Naive thymus-derived CD4-positive, alpha-beta T cell (primary cell): ENCODE measurements around the gene TEPSIN. TPM values are rescaled to one million over a fixed set of nuclear protein-coding genes. Genes with fewer than 3 reads are reported as not detected.

Source experiments
- ATAC-seq: fragments of 150-1000 bp; cut with Tn5 transposase; 2 replicates; pipeline ENCODE4 v1.10.0; 2021; ENCODE audit warnings: mild to moderate bottlenecking, moderate library complexity
- CTCF ChIA-PET: fragments of 350-600 bp; sonication (Branson Sonifier 250); formaldehyde crosslinking; loops from one replicate; lab custom pipeline; 2021; ENCODE audit warnings: antibody characterized with exemption; lab: Charles Lee
- POLR2A ChIA-PET: fragments of 350-600 bp; sonication (Branson Sonifier 250); formaldehyde crosslinking; loops from one replicate; lab custom pipeline; 2021; ENCODE audit warnings: antibody characterized with exemption, inconsistent platforms; lab: Charles Lee
- DNase-seq, 9 donors: peaks; one replicate each; pipeline versions ENCODE4 v3.0.0 to v3.0.0-alpha.2; 2020 to 2022; ENCODE audit warnings: mixed read lengths in 1 of 9
- H3K27ac ChIP-seq: one replicate; pipeline ENCODE4 v1.7.0; 2013; ENCODE audit warnings: mild to moderate bottlenecking, low read depth, low read length, moderate library complexity
- H3K27me3 ChIP-seq, 2 donors: one replicate each; pipeline ENCODE4 v1.7.0; 2013; ENCODE audit warnings: low read length in 2 of 2, mild to moderate bottlenecking in 2 of 2, moderate library complexity in 2 of 2; ENCODE audit not compliant: control insufficient read depth in 2 of 2, insufficient read depth in 2 of 2
- H3K36me3 ChIP-seq, 3 experiments: 1 replicate in 2 of 3; 2 replicates in 1 of 3; pipeline ENCODE4 v1.7.0; 2013; ENCODE audit warnings: low read length in 3 of 3, mild to moderate bottlenecking in 3 of 3, moderate library complexity in 1 of 3; ENCODE audit not compliant: insufficient read depth in 3 of 3, control insufficient read depth in 2 of 3
- H3K4me1 ChIP-seq, 2 donors: one replicate each; pipeline ENCODE4 v1.7.0; 2013; ENCODE audit warnings: low read length in 2 of 2, mild to moderate bottlenecking in 2 of 2, moderate library complexity in 1 of 2; ENCODE audit not compliant: control insufficient read depth in 2 of 2, insufficient read depth in 2 of 2
- H3K4me3 ChIP-seq: 2 replicates; pipeline ENCODE4 v1.7.0; 2013; ENCODE audit warnings: mild to moderate bottlenecking, low read length
- H3K9me3 ChIP-seq, 3 experiments: 1 replicate in 2 of 3; 2 replicates in 1 of 3; pipeline ENCODE4 v1.7.0; 2013; ENCODE audit warnings: low read length in 3 of 3; ENCODE audit not compliant: control insufficient read depth in 2 of 3
- H3K27ac Mint-ChIP-seq, 9 donors: one replicate each; pipeline ENCODE4 v1.8.0; 2020 to 2022; ENCODE audit warnings: mixed read lengths in 9 of 9, mild to moderate bottlenecking in 8 of 9, moderate library complexity in 5 of 9, inconsistent platforms in 2 of 9
- H3K27me3 Mint-ChIP-seq, 5 donors: one replicate each; pipeline ENCODE4 v1.8.0; 2021 to 2022; ENCODE audit warnings: mixed read lengths in 5 of 5, mild to moderate bottlenecking in 1 of 5
- H3K36me3 Mint-ChIP-seq, 5 donors: one replicate each; pipeline ENCODE4 v1.8.0; 2020 to 2022; ENCODE audit warnings: mixed read lengths in 5 of 5, mild to moderate bottlenecking in 3 of 5, inconsistent platforms in 1 of 5
- H3K4me1 Mint-ChIP-seq, 7 donors: one replicate each; pipeline ENCODE4 v1.8.0; 2020 to 2022; ENCODE audit warnings: mixed read lengths in 7 of 7, mild to moderate bottlenecking in 3 of 7, inconsistent platforms in 1 of 7
- H3K4me3 Mint-ChIP-seq, 10 donors: one replicate each; pipeline ENCODE4 v1.8.0; 2020 to 2022; ENCODE audit warnings: mild to moderate bottlenecking in 10 of 10, mixed read lengths in 10 of 10, moderate library complexity in 6 of 10, inconsistent platforms in 2 of 10
- H3K9me3 Mint-ChIP-seq, 11 donors: one replicate each; pipeline ENCODE4 v1.8.0; 2020 to 2022; ENCODE audit warnings: mixed read lengths in 11 of 11, mild to moderate bottlenecking in 4 of 11, inconsistent platforms in 1 of 11, moderate library complexity in 1 of 11
- intact Hi-C, 2 donors: fragments of 100-400 bp; cut with micrococcal nuclease; formaldehyde crosslinking; loops; one replicate each; pipeline ENCODE4 v1.15.1; 2023
- polyA plus RNA-seq, 2 donors: library from polyadenylated mRNA; unstranded; fragments of 300-500 nt; fragmentation: Illumina TruSeq; gene quantifications; one replicate each; pipeline ENCODE4 v1.2.3, GENCODE V29; 2021
- total RNA-seq, 6 experiments: library from RNA in 5 of 6; stranded (reverse) in 5 of 6; gene quantifications; 1 replicate in 5 of 6; 2 replicates in 1 of 6; pipeline ENCODE4 v1.2.3 and lab custom pipeline; 2021 to 2026

Gene TEPSIN
- total and polyA plus RNA-seq, 7 experiments from 2014 or later = 3.2 to 115 (median 87.9) TPM

GRCh38 chr17:81221371-81221841 lies 17.4 kb downstream of the TEPSIN start:
- intact Hi-C loops = loop anchor here (5.0 to 10.0 kb wide), 3 partner anchors 957 to 1184 kb away; partner anchors contain the start of genes CCDC40 (in 1 of the 2), EIF4A3 (in 1 of the 2), RNF213 (in 1 of the 2) and TBC1D16 (in 1 of the 2)
- no peak overlapping the region for H3K27ac Mint-ChIP-seq
- peaks cover 0 to 8% (median 0%) of the 10 kb centered on the region in 5 donors for H3K27me3 Mint-ChIP-seq
- peaks cover 0 to 12% (median 4%) of the 10 kb centered on the region in 5 donors for H3K36me3 Mint-ChIP-seq
- no peak overlapping the region for H3K4me3 ChIP-seq
- H3K4me1 Mint-ChIP-seq = peaks cover 8 to 18% (median 13%) of the 10 kb centered on the region in 7 donors
- peaks cover 0 to 6% (median 0%) of the 10 kb centered on the region in 3 experiments for H3K36me3 ChIP-seq
- peaks cover 11 to 19% of the 10 kb centered on the region in 2 donors for H3K4me1 ChIP-seq
- ATAC-seq (no peak), DNase-seq (no peak)
- no peak overlapping the region for H3K27ac ChIP-seq
- POLR2A ChIA-PET = interaction anchor here (1.5 kb wide), 1 partner anchor 17 kb away, joined by 7 read pairs; the partner anchor contains the start of genes NDUFAF8 and TEPSIN
- H3K9me3 ChIP-seq = no peaks in the 10 kb centered on the region
- no peaks in the 10 kb centered on the region for H3K27me3 ChIP-seq
- peak overlapping the region; percentile 47 to 87 (median 80) for H3K4me3 Mint-ChIP-seq
- CTCF ChIA-PET = no interaction called here
- H3K9me3 Mint-ChIP-seq = no peaks in the 10 kb centered on the region

- no peak for ATAC-seq
- H3K4me1 ChIP-seq = peaks cover 11 to 19% of the 10 kb centered on the region in 2 donors
- H3K4me1 Mint-ChIP-seq = peaks cover 8 to 18% (median 12%) of the 10 kb centered on the region in 7 donors
- no peaks in the 10 kb centered on the region for H3K9me3 ChIP-seq
- CTCF ChIA-PET = no interaction called here
- POLR2A ChIA-PET = no interaction called here
- peaks cover 0 to 12% (median 4%) of the 10 kb centered on the region in 5 donors for H3K36me3 Mint-ChIP-seq
- H3K27me3 ChIP-seq = no peaks in the 10 kb centered on the region
- no peak for DNase-seq
- peak overlapping the region in 1 of 10 donors; percentile 43 for H3K4me3 Mint-ChIP-seq
- no peak overlapping the region for H3K27ac Mint-ChIP-seq
- no peak overlapping the region for H3K4me3 ChIP-seq
- H3K9me3 Mint-ChIP-seq = no peaks in the 10 kb centered on the region
- no peak overlapping the region for H3K27ac ChIP-seq
- peaks cover 0 to 6% (median 0%) of the 10 kb centered on the region in 3 experiments for H3K36me3 ChIP-seq
- H3K27me3 Mint-ChIP-seq = peaks cover 0 to 3% (median 0%) of the 10 kb centered on the region in 5 donors
- intact Hi-C loops = loop anchor here (5.0 to 10.0 kb wide), 3 partner anchors 955 to 1182 kb away; partner anchors contain the start of genes CCDC40 (in 1 of the 2), EIF4A3 (in 1 of the 2), RNF213 (in 1 of the 2) and TBC1D16 (in 1 of the 2)
Observed at GRCh38 chr17:81219476-81220180, 19.2 kb downstream of the TEPSIN start.

- peaks cover 0 to 6% (median 0%) of the 10 kb centered on the region in 3 experiments for H3K36me3 ChIP-seq
- no peaks in the 10 kb centered on the region for H3K9me3 ChIP-seq
- H3K27me3 ChIP-seq = no peaks in the 10 kb centered on the region
- H3K27ac ChIP-seq = no peak overlapping the region
- ChIA-PET POLR2A (no interaction called here), CTCF (no interaction called here)
- no peak for DNase-seq
- H3K27ac Mint-ChIP-seq = no peak overlapping the region
- H3K9me3 Mint-ChIP-seq = no peaks in the 10 kb centered on the region
- H3K36me3 Mint-ChIP-seq = peaks cover 0 to 12% (median 4%) of the 10 kb centered on the region in 5 donors
- H3K4me3 ChIP-seq = no peak overlapping the region
- H3K4me1 Mint-ChIP-seq = peaks cover 8 to 18% (median 12%) of the 10 kb centered on the region in 7 donors
- no peak overlapping the region for H3K4me3 Mint-ChIP-seq
- H3K27me3 Mint-ChIP-seq = peaks cover 0 to 3% (median 0%) of the 10 kb centered on the region in 5 donors
- H3K4me1 ChIP-seq = peaks cover 11 to 19% of the 10 kb centered on the region in 2 donors
- intact Hi-C loops = no loop called here
- ATAC-seq = no peak
Observed at GRCh38 chr17:81218991-81219390, 19.9 kb downstream of the TEPSIN start.

GRCh38 chr17:81218459-81218858 lies 20.4 kb downstream of the TEPSIN start:
- Histone ChIP-seq H3K27ac (no peak overlapping the region), H3K4me3 (no peak overlapping the region), H3K9me3 (no peaks in the 10 kb centered on the region), H3K36me3 (peaks cover 0 to 6% (median 0%) of the 10 kb centered on the region in 3 experiments), H3K27me3 (no peaks in the 10 kb centered on the region), H3K4me1 (peaks cover 9 to 15% of the 10 kb centered on the region in 2 donors)
- Mint-ChIP-seq H3K27me3 (no peaks in the 10 kb centered on the region), H3K36me3 (peaks cover 0 to 12% (median 4%) of the 10 kb centered on the region in 5 donors), H3K4me1 (peaks cover 3 to 12% (median 6%) of the 10 kb centered on the region in 7 donors), H3K9me3 (no peaks in the 10 kb centered on the region), H3K27ac (no peak overlapping the region), H3K4me3 (no peak overlapping the region)
- intact Hi-C loops = no loop called here
- ChIA-PET POLR2A (no interaction called here), CTCF (no interaction called here)
- ATAC-seq (no peak), DNase-seq (no peak)

- H3K4me3 ChIP-seq = no peak overlapping the region
Observed at GRCh38 chr17:81217491-81217890, 21.4 kb downstream of the TEPSIN start.

GRCh38 chr17:81213978-81214377 lies 24.9 kb downstream of the TEPSIN start:
- Histone ChIP-seq H3K36me3 (peaks cover 0 to 6% (median 0%) of the 10 kb centered on the region in 3 experiments), H3K9me3 (no peaks in the 10 kb centered on the region), H3K27ac (no peak overlapping the region), H3K4me1 (no peaks in the 10 kb centered on the region), H3K27me3 (no peaks in the 10 kb centered on the region), H3K4me3 (no peak overlapping the region)
- intact Hi-C loops = no loop called here
- H3K4me1 Mint-ChIP-seq = peaks cover 0 to 4% (median 0%) of the 10 kb centered on the region in 7 donors
- ChIA-PET CTCF (no interaction called here), POLR2A (no interaction called here)
- ATAC-seq = no peak
- H3K9me3 Mint-ChIP-seq = no peaks in the 10 kb centered on the region
- no peak overlapping the region for H3K4me3 Mint-ChIP-seq
- no peak overlapping the region for H3K27ac Mint-ChIP-seq
- no peaks in the 10 kb centered on the region for H3K27me3 Mint-ChIP-seq
- H3K36me3 Mint-ChIP-seq = peaks cover 0 to 9% (median 4%) of the 10 kb centered on the region in 5 donors
- no peak for DNase-seq

More at GRCh38 chr17:81217491-81217890, 21.4 kb downstream of the TEPSIN start:
- peaks cover 4 to 10% (median 5%) of the 10 kb centered on the region in 7 donors for H3K4me1 Mint-ChIP-seq
- POLR2A ChIA-PET = interaction anchor here (0.6 kb wide), 1 partner anchor 720 kb away, joined by 3 read pairs; the partner anchor contains the start of gene PYCR1
- ATAC-seq (no peak), DNase-seq (no peak)
- Histone ChIP-seq H3K36me3 (peaks cover 0 to 6% (median 0%) of the 10 kb centered on the region in 3 experiments), H3K27ac (no peak overlapping the region), H3K9me3 (no peaks in the 10 kb centered on the region), H3K27me3 (no peaks in the 10 kb centered on the region), H3K4me1 (peaks cover 6 to 13% of the 10 kb centered on the region in 2 donors)
- H3K4me3 Mint-ChIP-seq = no peak overlapping the region
- CTCF ChIA-PET = no interaction called here
- peaks cover 0 to 12% (median 4%) of the 10 kb centered on the region in 5 donors for H3K36me3 Mint-ChIP-seq
- H3K9me3 Mint-ChIP-seq = no peaks in the 10 kb centered on the region
- no peak overlapping the region for H3K27ac Mint-ChIP-seq
- H3K27me3 Mint-ChIP-seq = no peaks in the 10 kb centered on the region
- intact Hi-C loops = no loop called here
